GM12891 (cell line): ENCODE measurements around the gene LRRC1.

Experiments
- POLR2A ChIP-seq: IDR thresholded peaks from 2 replicates; pipeline ENCODE4 v1.6.1; 2011; ENCODE audit warnings: low read depth, low read length, control low read depth
- SPI1 ChIP-seq: IDR thresholded peaks from 2 replicates; pipeline ENCODE4 v1.6.1; 2011; ENCODE audit warnings: low read depth, low read length, control low read depth
- TAF1 ChIP-seq: IDR thresholded peaks from 2 replicates; pipeline ENCODE4 v1.6.1; 2011; ENCODE audit warnings: low read depth, low read length, control low read depth

GRCh38 chr6:53944543-53944942 lies 149.7 kb downstream of the LRRC1 start:
- no peak for TF ChIP-seq SPI1
- no peak for TF ChIP-seq POLR2A
- no peak for TF ChIP-seq TAF1
